Osteocyte (in vitro differentiated cells): ENCODE results near the gene MYD88. TPM values are rescaled to one million over a fixed set of nuclear protein-coding genes. Genes with fewer than 3 reads are reported as not detected.
A peak's percentile ranks its signal among the peaks of the same experiment; 100 is the strongest.

Source experiments
- DNase-seq: peaks from one replicate; pipeline ENCODE4 v3.0.0; 2021; ENCODE audit warnings: mixed read lengths; ENCODE audit not compliant: unreplicated experiment; ENCODE audit errors: extremely low spot score
- H3K27ac Mint-ChIP-seq: one replicate; pipeline ENCODE4 v1.8.0; 2021; ENCODE audit warnings: mild to moderate bottlenecking, mixed read lengths; ENCODE audit not compliant: unreplicated experiment
- H3K27me3 Mint-ChIP-seq: one replicate; pipeline ENCODE4 v1.8.0; 2021; ENCODE audit warnings: mixed read lengths; ENCODE audit not compliant: unreplicated experiment
- H3K36me3 Mint-ChIP-seq: one replicate; pipeline ENCODE4 v1.8.0; 2021; ENCODE audit warnings: mixed read lengths; ENCODE audit not compliant: unreplicated experiment
- H3K4me1 Mint-ChIP-seq: one replicate; pipeline ENCODE4 v1.8.0; 2021; ENCODE audit warnings: mixed read lengths; ENCODE audit not compliant: unreplicated experiment
- H3K4me3 Mint-ChIP-seq: one replicate; pipeline ENCODE4 v1.8.0; 2021; ENCODE audit warnings: mild to moderate bottlenecking, moderate library complexity, mixed read lengths; ENCODE audit not compliant: unreplicated experiment
- H3K9me3 Mint-ChIP-seq: one replicate; pipeline ENCODE4 v1.8.0; 2021; ENCODE audit warnings: mixed read lengths; ENCODE audit not compliant: unreplicated experiment
- total RNA-seq: library from RNA; stranded (reverse); gene quantifications from 2 replicates; pipeline ENCODE4 v1.2.1, GENCODE V29; 2021
- TF ChIP-seq, protein P1 (sequence below): fragments of 200-600 bp; sonication (generic); IDR thresholded peaks from 2 replicates; pipeline ENCODE4 v1.5.0; 2021; ENCODE audit warnings: antibody characterized with exemption, mild to moderate bottlenecking, moderate library complexity

MYD88 gene
- total RNA-seq, 1 donor from 2014 or later = 13.3 TPM

GRCh38 chr3:38165722-38166387, 27.4 kb downstream of the MYD88 start:
- H3K27ac Mint-ChIP-seq = peak overlapping the region; percentile 99
- no peak for DNase-seq
- H3K4me3 Mint-ChIP-seq = peak overlapping the region; percentile 84
- no peaks in the 10 kb centered on the region for H3K36me3 Mint-ChIP-seq
- TF ChIP-seq, protein P1, sequence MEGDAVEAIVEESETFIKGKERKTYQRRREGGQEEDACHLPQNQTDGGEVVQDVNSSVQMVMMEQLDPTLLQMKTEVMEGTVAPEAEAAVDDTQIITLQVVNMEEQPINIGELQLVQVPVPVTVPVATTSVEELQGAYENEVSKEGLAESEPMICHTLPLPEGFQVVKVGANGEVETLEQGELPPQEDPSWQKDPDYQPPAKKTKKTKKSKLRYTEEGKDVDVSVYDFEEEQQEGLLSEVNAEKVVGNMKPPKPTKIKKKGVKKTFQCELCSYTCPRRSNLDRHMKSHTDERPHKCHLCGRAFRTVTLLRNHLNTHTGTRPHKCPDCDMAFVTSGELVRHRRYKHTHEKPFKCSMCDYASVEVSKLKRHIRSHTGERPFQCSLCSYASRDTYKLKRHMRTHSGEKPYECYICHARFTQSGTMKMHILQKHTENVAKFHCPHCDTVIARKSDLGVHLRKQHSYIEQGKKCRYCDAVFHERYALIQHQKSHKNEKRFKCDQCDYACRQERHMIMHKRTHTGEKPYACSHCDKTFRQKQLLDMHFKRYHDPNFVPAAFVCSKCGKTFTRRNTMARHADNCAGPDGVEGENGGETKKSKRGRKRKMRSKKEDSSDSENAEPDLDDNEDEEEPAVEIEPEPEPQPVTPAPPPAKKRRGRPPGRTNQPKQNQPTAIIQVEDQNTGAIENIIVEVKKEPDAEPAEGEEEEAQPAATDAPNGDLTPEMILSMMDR = no peak
- H3K9me3 Mint-ChIP-seq = no peaks in the 10 kb centered on the region
- no peaks in the 10 kb centered on the region for H3K27me3 Mint-ChIP-seq
- peaks cover 50% of the 10 kb centered on the region for H3K4me1 Mint-ChIP-seq

DNA sequence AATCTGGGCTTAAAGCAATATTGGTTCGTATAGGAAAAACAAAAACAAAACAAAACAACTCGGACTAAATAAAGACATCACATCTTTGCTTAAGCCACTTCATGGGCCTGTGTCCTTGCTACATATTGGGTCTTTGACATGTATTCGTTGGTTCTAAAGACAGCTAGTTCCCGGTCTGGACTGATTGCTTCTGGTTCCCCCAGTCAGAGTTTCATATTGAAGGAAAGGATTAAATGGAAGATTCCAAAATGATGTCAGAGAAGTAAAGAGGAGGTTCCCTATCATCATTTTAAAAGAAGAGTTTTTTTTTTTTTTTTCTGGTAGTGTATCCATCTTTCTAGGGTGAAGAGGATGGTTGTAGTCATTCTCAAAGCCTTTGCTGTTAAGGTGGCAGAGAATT, 29.1 kb downstream of the MYD88 start:
- Mint-ChIP-seq H3K27ac (peak overlapping the region; percentile 99), H3K4me1 (peaks cover 66% of the 10 kb centered on the region)

GRCh38 chr3:38168151-38169026, 29.9 kb downstream of the MYD88 start:
- no peak for DNase-seq
- TF ChIP-seq, protein P1 = no peak
- H3K27me3 Mint-ChIP-seq = no peaks in the 10 kb centered on the region
- H3K4me1 Mint-ChIP-seq = peaks cover 66% of the 10 kb centered on the region
- H3K27ac Mint-ChIP-seq = peak overlapping the region; percentile 99
- H3K4me3 Mint-ChIP-seq = peak overlapping the region; percentile 45
- H3K36me3 Mint-ChIP-seq = no peaks in the 10 kb centered on the region
- no peaks in the 10 kb centered on the region for H3K9me3 Mint-ChIP-seq

More for the DNA sequence above, 29.1 kb downstream of the MYD88 start:
- H3K27me3 Mint-ChIP-seq = no peaks in the 10 kb centered on the region
- peak overlapping the region; percentile 45 for H3K4me3 Mint-ChIP-seq
- H3K36me3 Mint-ChIP-seq = no peaks in the 10 kb centered on the region
- DNase-seq = no peak
- H3K9me3 Mint-ChIP-seq = no peaks in the 10 kb centered on the region
- TF ChIP-seq, protein P1 = no peak

- Mint-ChIP-seq H3K27ac (peak overlapping the region; percentile 99), H3K4me1 (peaks cover 71% of the 10 kb centered on the region), H3K27me3 (no peaks in the 10 kb centered on the region), H3K36me3 (no peaks in the 10 kb centered on the region), H3K4me3 (peak overlapping the region; percentile 45), H3K9me3 (no peaks in the 10 kb centered on the region)
- TF ChIP-seq, protein P1 = no peak
- no peak for DNase-seq
These were observed 30.5 kb downstream of the MYD88 start for GRCh38 chr3:38169027-38169317.

GRCh38 chr3:38170722-38171121, 32.3 kb downstream of the MYD88 start:
- no peak for DNase-seq
- Mint-ChIP-seq H3K27ac (peak overlapping the region; percentile 99), H3K4me3 (no peak overlapping the region), H3K4me1 (peaks cover 79% of the 10 kb centered on the region), H3K27me3 (no peaks in the 10 kb centered on the region), H3K9me3 (no peaks in the 10 kb centered on the region), H3K36me3 (no peaks in the 10 kb centered on the region)
- TF ChIP-seq, protein P1 = no peak
